GM12872 (cell line): ENCODE data around the gene AEBP1.

ENCODE experiments used
- TF ChIP-seq, protein P1 (sequence below): IDR thresholded peaks from 3 replicates; pipeline ENCODE4 v1.5.1; 2011; ENCODE audit warnings: low read depth, mild to moderate bottlenecking, low read length, moderate library complexity; ENCODE audit not compliant: insufficient read depth

Gene AEBP1

DNA sequence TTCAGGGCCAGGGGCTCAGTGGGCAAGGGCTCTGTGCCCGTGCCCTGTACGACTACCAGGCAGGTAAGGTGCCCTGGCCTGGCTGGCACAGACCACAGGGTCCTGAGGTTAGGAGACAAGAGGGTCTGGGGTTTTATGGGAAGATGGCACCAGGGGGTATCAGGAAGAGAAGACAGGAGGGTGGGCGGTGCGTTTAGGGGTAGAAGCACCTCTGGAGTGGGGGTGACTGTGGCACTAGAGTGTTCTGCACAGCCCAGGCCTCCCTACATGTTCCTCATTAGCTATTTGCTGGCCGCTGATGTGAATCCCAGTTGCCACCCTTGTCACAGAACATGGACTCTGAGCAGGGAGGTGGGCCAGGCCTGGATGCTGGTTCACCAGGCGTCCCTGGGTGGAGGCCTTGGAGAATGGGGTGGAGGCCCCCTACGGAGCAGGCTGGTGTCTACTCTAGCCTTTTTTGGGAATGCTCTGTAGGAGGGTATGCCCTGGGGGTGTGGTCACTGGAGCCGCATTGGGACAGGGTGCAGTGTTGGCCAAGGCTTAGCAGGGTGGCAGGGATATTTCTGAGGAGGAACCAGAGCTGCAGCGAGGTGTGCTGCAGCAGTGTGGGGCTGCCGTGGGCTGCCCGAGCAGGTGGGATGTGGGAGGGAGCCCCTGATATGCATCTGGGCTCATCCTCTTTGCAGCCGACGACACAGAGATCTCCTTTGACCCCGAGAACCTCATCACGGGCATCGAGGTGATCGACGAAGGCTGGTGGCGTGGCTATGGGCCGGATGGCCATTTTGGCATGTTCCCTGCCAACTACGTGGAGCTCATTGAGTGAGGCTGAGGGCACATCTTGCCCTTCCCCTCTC, 43.8 kb upstream of the AEBP1 start:
- TF ChIP-seq, protein P1, sequence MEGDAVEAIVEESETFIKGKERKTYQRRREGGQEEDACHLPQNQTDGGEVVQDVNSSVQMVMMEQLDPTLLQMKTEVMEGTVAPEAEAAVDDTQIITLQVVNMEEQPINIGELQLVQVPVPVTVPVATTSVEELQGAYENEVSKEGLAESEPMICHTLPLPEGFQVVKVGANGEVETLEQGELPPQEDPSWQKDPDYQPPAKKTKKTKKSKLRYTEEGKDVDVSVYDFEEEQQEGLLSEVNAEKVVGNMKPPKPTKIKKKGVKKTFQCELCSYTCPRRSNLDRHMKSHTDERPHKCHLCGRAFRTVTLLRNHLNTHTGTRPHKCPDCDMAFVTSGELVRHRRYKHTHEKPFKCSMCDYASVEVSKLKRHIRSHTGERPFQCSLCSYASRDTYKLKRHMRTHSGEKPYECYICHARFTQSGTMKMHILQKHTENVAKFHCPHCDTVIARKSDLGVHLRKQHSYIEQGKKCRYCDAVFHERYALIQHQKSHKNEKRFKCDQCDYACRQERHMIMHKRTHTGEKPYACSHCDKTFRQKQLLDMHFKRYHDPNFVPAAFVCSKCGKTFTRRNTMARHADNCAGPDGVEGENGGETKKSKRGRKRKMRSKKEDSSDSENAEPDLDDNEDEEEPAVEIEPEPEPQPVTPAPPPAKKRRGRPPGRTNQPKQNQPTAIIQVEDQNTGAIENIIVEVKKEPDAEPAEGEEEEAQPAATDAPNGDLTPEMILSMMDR = no peak

- TF ChIP-seq, protein P1 = no peak
Measured at GRCh38 chr7:44060948-44061644, 43.0 kb upstream of the AEBP1 start.

GRCh38 chr7:44061645-44062179, 42.4 kb upstream of the AEBP1 start:
- TF ChIP-seq, protein P1 = no peak

GRCh38 chr7:44062180-44062902, 41.8 kb upstream of the AEBP1 start:
- TF ChIP-seq, protein P1 = no peak

GRCh38 chr7:44062903-44063295, 41.2 kb upstream of the AEBP1 start:
- TF ChIP-seq, protein P1 = no peak

GRCh38 chr7:44063547-44063893, 40.6 kb upstream of the AEBP1 start:
- TF ChIP-seq, protein P1 = no peak
